ENCODE measurements around the gene RNU4-1. TPM values are rescaled to one million over a fixed set of nuclear protein-coding genes. Genes with fewer than 3 reads are reported as not detected.
A peak's percentile ranks its signal among the peaks of the same experiment; 100 is the strongest.
"Not testable (repeated sequence)": the region's sequence is repeated elsewhere in the genome, so short reads cannot be mapped to it uniquely, and the experiment has no call there.

RNU4-1 gene
- total RNA-seq = 1,949 TPM

- ATAC-seq (peak; percentile 57), DNase-seq (ENCODE audit: low spot score) (peak; percentile 81)
Observed at GRCh38 chr12:120292661-120293531, at the start of gene RNU4-1. Gene RNU4-1, minus strand, starts transcription at chr12:120293237.

DNA sequence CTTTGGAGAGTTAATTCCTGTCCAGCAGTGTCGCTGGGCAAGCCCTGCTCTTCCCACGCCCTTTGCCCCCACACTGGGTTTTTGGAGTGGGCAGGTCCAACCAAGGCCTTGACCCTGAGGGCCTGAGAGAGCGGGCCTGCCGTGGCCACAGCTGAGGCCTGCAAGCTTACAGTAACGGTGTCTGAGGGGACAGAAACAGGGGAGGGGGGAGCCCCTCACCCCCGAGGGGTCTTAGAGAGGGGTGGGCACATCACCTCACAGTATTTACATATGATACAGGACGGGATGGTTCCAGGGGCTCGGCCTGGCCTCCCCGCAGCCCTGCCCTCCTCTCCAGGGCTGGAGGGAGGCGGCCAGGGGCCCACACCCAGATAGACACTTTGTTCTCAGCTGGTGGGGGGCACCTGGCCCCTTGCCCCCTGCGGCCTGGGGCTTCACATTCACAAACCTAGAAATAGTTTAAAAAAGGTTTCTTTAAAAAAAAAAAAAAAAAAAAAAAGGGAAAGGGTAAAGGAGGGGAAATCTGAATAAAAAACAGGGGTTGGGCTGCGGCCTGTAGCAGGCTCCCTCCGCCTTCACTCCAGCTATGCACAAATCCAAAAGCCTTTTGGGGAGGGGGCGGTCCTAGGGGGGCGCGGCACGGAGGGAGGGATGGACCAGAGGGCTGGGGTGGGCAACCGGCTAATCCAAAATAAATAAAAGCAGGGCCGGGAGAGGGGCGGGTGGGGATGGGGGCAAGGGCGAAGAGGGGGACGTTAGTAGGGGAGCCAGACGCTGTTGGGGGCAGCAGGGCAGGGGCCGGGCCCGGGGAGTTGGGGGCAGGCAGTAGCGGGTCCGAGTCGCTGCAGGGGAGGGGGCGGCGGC lies 49.4 kb upstream of the RNU4-1 start:
- peak; percentile 99 for ATAC-seq
- DNase-seq (ENCODE audit: low spot score) = peak; percentile 89

DNA sequence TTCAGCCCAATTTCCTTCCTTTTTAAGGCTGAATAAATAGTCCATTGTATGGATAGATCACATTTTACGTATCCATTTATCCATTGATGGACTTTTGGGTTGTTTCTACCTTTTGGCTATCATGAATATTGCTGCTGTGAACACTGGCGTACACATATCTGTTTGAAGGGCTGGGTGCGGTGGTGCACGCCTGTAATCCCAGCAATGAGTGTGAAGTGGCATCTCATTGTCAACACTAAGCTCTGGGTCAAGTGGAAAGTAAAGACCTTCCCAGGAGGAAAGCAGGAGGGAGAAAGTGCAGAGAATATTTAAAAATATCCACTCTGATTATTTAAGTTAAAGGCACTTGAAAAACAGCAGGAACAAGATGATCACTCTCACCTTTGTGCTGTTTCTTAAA lies 46.2 kb upstream of the RNU4-1 start:
- DNase-seq (ENCODE audit: low spot score) (no peak), ATAC-seq (no peak)

DNA sequence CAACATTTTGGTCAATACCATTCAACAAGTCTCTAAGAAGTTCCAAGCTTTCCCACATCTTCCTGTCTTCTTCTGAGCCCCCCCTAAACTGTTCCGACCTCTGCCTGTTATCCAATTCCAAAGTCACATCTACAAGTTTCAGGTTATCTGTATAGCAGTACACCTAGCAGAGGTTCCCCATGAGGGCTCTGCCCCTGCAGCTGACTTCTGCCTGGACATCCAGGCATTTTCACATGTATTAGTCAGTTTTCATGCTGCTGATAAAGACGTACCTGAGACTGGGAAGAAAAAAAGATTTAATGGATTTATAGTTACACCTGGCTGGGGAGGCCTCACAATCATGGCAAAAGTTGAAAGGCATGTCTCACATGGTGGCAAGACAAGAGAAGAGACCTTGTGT lies 44.7 kb upstream of the RNU4-1 start:
- ATAC-seq = no peak
- DNase-seq (ENCODE audit: low spot score) = no peak

DNA sequence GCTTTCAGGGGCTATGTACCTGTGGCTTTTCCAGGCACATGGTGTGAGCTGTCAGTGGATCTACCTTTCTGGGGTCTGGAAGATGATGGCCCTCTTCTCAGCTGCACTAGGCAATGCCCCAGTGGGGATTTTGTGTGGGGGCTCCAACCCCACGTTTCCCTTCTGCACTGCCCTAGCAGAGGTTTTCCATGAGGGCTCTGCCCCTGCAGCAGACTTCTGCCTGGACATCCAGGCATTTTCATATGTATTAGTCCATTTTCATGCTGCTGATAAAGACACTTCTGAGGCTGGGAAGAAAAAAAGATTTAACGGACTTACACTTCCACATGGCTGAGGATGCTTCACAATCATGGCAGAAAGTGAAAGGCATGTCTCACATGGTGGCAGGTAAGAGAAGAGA lies 43.4 kb upstream of the RNU4-1 start:
- not testable (repeated sequence) for ATAC-seq; DNase-seq (ENCODE audit: low spot score)

DNA sequence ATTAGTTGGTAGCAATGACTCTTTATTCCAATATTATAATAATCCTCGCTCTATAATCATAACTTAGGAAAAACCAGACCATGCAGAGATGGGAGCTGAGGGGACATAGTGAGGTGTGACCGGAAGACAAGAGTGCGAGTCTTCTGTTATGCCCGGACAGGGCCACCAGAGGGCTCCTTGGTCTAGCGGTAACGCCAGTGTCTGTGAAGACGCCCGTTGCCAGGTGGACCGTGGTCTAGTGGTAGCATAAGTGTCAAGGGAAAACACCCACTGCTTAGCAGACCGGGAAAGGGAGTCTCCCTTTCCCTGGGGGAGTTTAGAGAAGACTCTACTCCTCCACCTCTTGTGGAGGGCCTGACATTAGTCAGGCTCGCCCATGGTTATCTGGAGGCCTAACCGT lies 42.4 kb upstream of the RNU4-1 start:
- ATAC-seq = peak; percentile 32

GRCh38 chr12:120332523-120332922 lies 39.5 kb upstream of the RNU4-1 start:
- no peak for ATAC-seq

More for the DNA sequence above, 42.4 kb upstream of the RNU4-1 start:
- peak; percentile 75 for DNase-seq (ENCODE audit: low spot score)

DNA sequence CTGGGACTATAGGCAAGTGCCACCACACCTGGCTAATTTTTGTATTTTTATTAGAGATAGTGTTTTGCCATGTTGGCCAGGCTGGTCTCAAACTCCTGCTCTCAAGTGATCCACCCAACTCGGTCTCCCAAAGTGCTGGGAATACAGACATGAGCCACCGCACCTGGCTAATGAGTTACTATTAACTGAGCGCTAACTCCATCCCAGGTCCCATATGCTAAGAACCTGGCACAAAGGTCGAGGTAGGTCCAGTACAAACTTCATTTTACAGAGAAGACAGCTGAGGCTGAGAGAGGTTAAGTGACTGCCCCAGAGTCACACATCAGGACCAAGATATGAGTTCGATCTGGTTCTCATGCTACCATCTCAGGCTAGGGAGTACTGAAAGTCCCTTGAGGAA lies 39.0 kb upstream of the RNU4-1 start:
- no peak for ATAC-seq
- no peak for DNase-seq (ENCODE audit: low spot score)

More at GRCh38 chr12:120332523-120332922, 39.5 kb upstream of the RNU4-1 start:
- DNase-seq (ENCODE audit: low spot score) = no peak

GRCh38 chr12:120331390-120331789 lies 38.4 kb upstream of the RNU4-1 start:
- ATAC-seq (peak; percentile 32), DNase-seq (ENCODE audit: low spot score) (no peak)

DNA sequence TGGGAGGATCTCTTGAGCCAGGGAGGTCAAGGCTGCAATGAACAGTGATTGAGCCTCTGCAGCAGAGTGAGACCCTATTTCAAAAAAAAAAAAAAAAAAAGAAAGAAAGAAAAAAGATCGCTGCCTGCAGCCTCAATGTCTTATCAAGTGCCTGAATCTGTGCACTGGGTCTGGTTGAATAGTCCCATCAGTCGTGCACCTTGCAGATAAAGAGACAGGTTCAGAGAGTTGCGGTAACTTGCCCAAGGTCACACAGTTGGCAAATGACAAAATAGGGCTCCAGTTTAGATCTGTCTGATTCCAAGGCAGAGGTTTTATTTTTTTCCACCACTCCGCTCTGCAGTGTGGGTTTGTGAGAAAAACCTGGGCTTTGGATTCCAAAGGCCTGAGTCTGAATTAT lies 35.2 kb upstream of the RNU4-1 start:
- ATAC-seq (no peak), DNase-seq (ENCODE audit: low spot score) (no peak)

DNA sequence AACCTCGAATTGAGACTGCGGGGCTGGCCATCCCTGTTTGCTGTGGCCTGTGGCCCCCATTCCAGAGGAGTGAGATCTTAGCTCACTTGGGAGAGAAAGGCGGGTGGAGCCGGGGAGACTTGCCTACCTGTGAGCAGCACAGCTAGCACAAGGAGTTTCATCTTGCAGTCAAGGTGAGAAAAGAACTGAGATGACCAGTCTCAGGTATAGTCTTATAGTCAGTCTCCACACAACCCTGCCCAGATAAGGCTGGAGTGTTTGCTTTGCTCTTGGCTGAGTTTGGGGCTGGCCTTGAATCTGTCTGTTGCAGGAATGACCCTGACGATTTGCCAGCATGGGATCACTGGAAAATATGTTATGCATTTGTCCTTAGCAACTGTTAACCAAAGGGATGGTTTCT lies 34.6 kb upstream of the RNU4-1 start, which contains the start of gene PLA2G1B:
Gene PLA2G1B (minus strand): TSS at position 187 of the 400 bp plus-strand sequence. CDS start 26 bp downstream, at position 161.
- DNase-seq (ENCODE audit: low spot score) = no peak
- ATAC-seq = peak; percentile 39

DNA sequence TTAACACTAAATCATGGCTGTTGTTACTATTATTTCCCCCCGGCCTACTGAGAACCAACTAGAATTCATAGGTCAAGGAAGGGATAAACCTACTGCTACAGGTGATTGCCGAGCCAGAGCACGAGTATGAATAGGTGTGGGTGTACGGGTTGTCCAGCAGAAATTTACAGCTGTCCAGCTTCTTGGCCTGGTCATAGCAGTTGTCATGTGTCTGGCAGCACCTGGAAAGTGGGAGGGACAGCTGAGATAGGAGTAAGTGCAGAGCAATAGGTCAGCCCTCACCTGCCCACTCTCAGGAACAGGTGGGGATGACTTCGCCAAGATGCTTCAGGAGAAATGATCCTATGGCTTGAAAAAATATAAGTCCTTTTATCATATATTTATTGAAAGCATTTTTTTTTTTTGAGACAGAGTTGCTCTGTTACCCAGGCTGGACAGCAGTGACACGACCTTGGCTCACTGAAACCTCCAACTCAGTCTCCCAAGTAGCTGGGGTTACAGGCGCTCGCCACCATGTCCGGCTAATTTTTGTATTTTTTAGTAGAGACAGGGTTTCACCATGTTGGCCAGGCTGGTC lies 31.9 kb upstream of the RNU4-1 start:
- DNase-seq (ENCODE audit: low spot score) (peak; percentile 80), ATAC-seq (peak; percentile 77)

- no peak for DNase-seq (ENCODE audit: low spot score)
- ATAC-seq = no peak
Observed at GRCh38 chr12:120323772-120324171, 30.7 kb upstream of the RNU4-1 start.

GRCh38 chr12:120321382-120322202 lies 28.6 kb upstream of the RNU4-1 start:
- ATAC-seq (peak; percentile 19), DNase-seq (ENCODE audit: low spot score) (no peak)

GRCh38 chr12:120317224-120318105 lies 24.4 kb upstream of the RNU4-1 start:
- DNase-seq (ENCODE audit: low spot score) (peak; percentile 100), ATAC-seq (peak; percentile 90)

DNA sequence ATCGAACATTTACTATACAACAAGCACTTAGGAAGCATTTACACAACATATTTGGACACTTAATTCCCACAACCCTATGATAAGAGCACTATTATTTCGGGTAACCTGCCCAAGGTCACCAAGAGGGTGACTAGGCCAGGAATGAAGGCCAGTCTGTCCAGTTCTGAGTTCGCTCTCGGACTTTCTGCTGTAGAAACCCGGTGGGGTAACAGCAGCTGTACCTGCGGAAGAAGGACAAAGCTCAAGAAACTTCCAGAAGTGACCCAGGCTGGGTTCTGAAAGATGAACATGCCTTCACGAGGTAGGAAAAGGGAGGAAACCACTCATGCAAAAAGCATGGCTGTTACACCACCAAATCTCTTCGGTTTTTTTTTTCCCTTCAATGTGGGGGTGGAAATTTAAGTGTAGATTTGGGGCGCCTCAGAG lies 23.8 kb upstream of the RNU4-1 start:
- ATAC-seq (peak; percentile 48), DNase-seq (ENCODE audit: low spot score) (peak; percentile 62)

DNA sequence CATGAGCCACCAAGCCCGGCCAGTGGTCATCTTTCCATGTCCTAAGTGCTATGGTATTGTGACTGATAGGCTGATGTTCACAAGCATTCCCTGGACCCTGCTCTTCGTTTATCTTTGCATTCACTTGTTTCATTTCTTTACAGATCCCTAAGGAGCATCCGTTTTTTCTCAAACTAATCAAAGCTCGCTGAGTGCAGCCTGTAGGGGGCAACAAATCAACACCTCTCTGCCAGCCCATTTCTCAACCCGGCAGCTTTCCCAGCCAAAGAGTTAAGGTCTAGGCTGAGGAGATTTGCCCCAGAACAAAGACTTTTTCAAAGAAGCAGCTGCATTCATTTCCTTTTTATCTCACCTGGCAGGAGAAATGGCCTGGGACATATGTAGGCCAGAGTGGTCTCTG lies 21.2 kb upstream of the RNU4-1 start:
- no peak for DNase-seq (ENCODE audit: low spot score)
- no peak for ATAC-seq

- DNase-seq (ENCODE audit: low spot score) = peak; percentile 89
- ATAC-seq = peak; percentile 98
Observed at GRCh38 chr12:120301962-120302815, 9.2 kb upstream of the RNU4-1 start, which contains the start of gene SIRT4. Gene SIRT4, plus strand, starts transcription at chr12:120302321. Its CDS starts 1,241 bp downstream, at chr12:120303562.
